Activated CD8-positive, alpha-beta memory T cell treated with anti-CD3 and anti-CD28 coated beads, Interleukin-2, amount 10 ng/mL, durations not matched to agents 7 days and 5 days (primary cell): ENCODE data around the gene USP24. TPM values are rescaled to one million over a fixed set of nuclear protein-coding genes. Genes with fewer than 3 reads are reported as not detected.
"Not testable (repeated sequence)": the region's sequence is repeated elsewhere in the genome, so short reads cannot be mapped to it uniquely, and the experiment has no call there.

Experiments used
- ATAC-seq: fragments of 150-1000 bp; cut with Tn5 transposase; one replicate; pipeline ENCODE4 v1.10.0; 2021; ENCODE audit warnings: moderate library complexity
- CTCF ChIA-PET: fragments of 350-600 bp; sonication (Branson Sonifier 250); formaldehyde crosslinking; loops from one replicate; lab custom pipeline; 2021; ENCODE audit warnings: antibody characterized with exemption; lab: Charles Lee
- DNase-seq: peaks from one replicate; pipeline ENCODE4 v3.0.0-alpha.2; 2020
- H3K27ac Mint-ChIP-seq: one replicate; pipeline ENCODE4 v1.8.0; 2021; ENCODE audit warnings: mild to moderate bottlenecking, mixed read lengths
- H3K27me3 Mint-ChIP-seq: one replicate; pipeline ENCODE4 v1.8.0; 2021; ENCODE audit warnings: mixed read lengths
- H3K36me3 Mint-ChIP-seq: one replicate; pipeline ENCODE4 v1.8.0; 2021; ENCODE audit warnings: mild to moderate bottlenecking, mixed read lengths
- H3K4me1 Mint-ChIP-seq: one replicate; pipeline ENCODE4 v1.8.0; 2021; ENCODE audit warnings: mixed read lengths
- H3K4me3 Mint-ChIP-seq: one replicate; pipeline ENCODE4 v1.8.0; 2021; ENCODE audit warnings: mild to moderate bottlenecking, moderate library complexity, mixed read lengths
- H3K9me3 Mint-ChIP-seq: one replicate; pipeline ENCODE4 v1.8.0; 2022; ENCODE audit warnings: low read depth, mixed read lengths
- total RNA-seq, 2 experiments: library from RNA; stranded (reverse); gene quantifications; one replicate each; pipeline ENCODE4 v1.2.3, GENCODE V29; 2021

The USP24 gene
- total RNA-seq, 2 experiments from 2014 or later: 38.2 to 42.3 TPM

GRCh38 chr1:55206210-55206609, 9.0 kb downstream of the USP24 start:
- Mint-ChIP-seq H3K27ac (no peak overlapping the region), H3K9me3 (no peaks in the 10 kb centered on the region), H3K36me3 (peaks cover 19% of the 10 kb centered on the region), H3K4me3 (no peak overlapping the region), H3K4me1 (peaks cover 64% of the 10 kb centered on the region), H3K27me3 (no peaks in the 10 kb centered on the region)
- DNase-seq: no peak
- no peak for ATAC-seq
- CTCF ChIA-PET: interaction anchor here (1.3 kb wide), 1 partner anchor 72 kb away, joined by 3 read pairs; no protein-coding TSS in a partner anchor

GRCh38 chr1:55204997-55205396, 10.2 kb downstream of the USP24 start:
- ATAC-seq: peak; percentile 74
- H3K27ac Mint-ChIP-seq: peak overlapping the region; percentile 58
- H3K9me3 Mint-ChIP-seq: no peaks in the 10 kb centered on the region
- DNase-seq: peak; percentile 51
- CTCF ChIA-PET: interaction anchor here (0.8 kb wide), 1 partner anchor 10 kb away, joined by 3 read pairs; the partner anchor contains the start of gene USP24
- peaks cover 60% of the 10 kb centered on the region for H3K4me1 Mint-ChIP-seq
- peaks cover 23% of the 10 kb centered on the region for H3K36me3 Mint-ChIP-seq
- H3K4me3 Mint-ChIP-seq: no peak overlapping the region
- no peaks in the 10 kb centered on the region for H3K27me3 Mint-ChIP-seq

GRCh38 chr1:55203064-55203463, 12.1 kb downstream of the USP24 start:
- Mint-ChIP-seq H3K4me1 (peaks cover 57% of the 10 kb centered on the region), H3K36me3 (peaks cover 32% of the 10 kb centered on the region), H3K4me3 (peak overlapping the region; percentile 18), H3K27me3 (no peaks in the 10 kb centered on the region), H3K9me3 (no peaks in the 10 kb centered on the region), H3K27ac (no peak overlapping the region)
- ATAC-seq: peak; percentile 45
- CTCF ChIA-PET: no interaction called here
- DNase-seq: no peak

- ATAC-seq (no peak), DNase-seq (no peak)
- Mint-ChIP-seq H3K27me3 (no peaks in the 10 kb centered on the region), H3K9me3 (no peaks in the 10 kb centered on the region), H3K4me3 (no peak overlapping the region), H3K4me1 (peaks cover 67% of the 10 kb centered on the region), H3K27ac (no peak overlapping the region), H3K36me3 (peaks cover 29% of the 10 kb centered on the region)
- CTCF ChIA-PET: no interaction called here
Observed at GRCh38 chr1:55200667-55201066, 14.5 kb downstream of the USP24 start.

GRCh38 chr1:55199735-55200134, 15.4 kb downstream of the USP24 start:
- H3K27ac Mint-ChIP-seq, H3K4me3 Mint-ChIP-seq, ATAC-seq, H3K9me3 Mint-ChIP-seq, CTCF ChIA-PET, DNase-seq, H3K27me3 Mint-ChIP-seq: not testable (repeated sequence)
- Mint-ChIP-seq H3K36me3 (peaks cover 32% of the 10 kb centered on the region), H3K4me1 (peaks cover 71% of the 10 kb centered on the region)

GRCh38 chr1:55198044-55198443, 17.1 kb downstream of the USP24 start:
- Mint-ChIP-seq H3K27ac (no peak overlapping the region), H3K9me3 (no peaks in the 10 kb centered on the region), H3K4me1 (peaks cover 61% of the 10 kb centered on the region), H3K4me3 (no peak overlapping the region), H3K27me3 (no peaks in the 10 kb centered on the region), H3K36me3 (peaks cover 34% of the 10 kb centered on the region)
- no peak for DNase-seq
- no peak for ATAC-seq
- CTCF ChIA-PET: no interaction called here

- ATAC-seq (no peak), DNase-seq (no peak)
- Mint-ChIP-seq H3K4me1 (peaks cover 56% of the 10 kb centered on the region), H3K27ac (no peak overlapping the region), H3K4me3 (no peak overlapping the region), H3K36me3 (peaks cover 33% of the 10 kb centered on the region), H3K9me3 (no peaks in the 10 kb centered on the region), H3K27me3 (no peaks in the 10 kb centered on the region)
- CTCF ChIA-PET: interaction anchor here (0.8 kb wide), 1 partner anchor 81 kb away, joined by 3 read pairs; no protein-coding TSS in a partner anchor
Observed at GRCh38 chr1:55197099-55197498, 18.1 kb downstream of the USP24 start.

- H3K27me3 Mint-ChIP-seq: no peaks in the 10 kb centered on the region
- no peak overlapping the region for H3K4me3 Mint-ChIP-seq
- H3K9me3 Mint-ChIP-seq: no peaks in the 10 kb centered on the region
- ATAC-seq: no peak
- DNase-seq: no peak
- H3K27ac Mint-ChIP-seq: no peak overlapping the region
- H3K36me3 Mint-ChIP-seq: peaks cover 31% of the 10 kb centered on the region
- CTCF ChIA-PET: no interaction called here
- peaks cover 53% of the 10 kb centered on the region for H3K4me1 Mint-ChIP-seq
Observed at GRCh38 chr1:55196433-55197035, 18.6 kb downstream of the USP24 start.

GRCh38 chr1:55195521-55196233, 19.5 kb downstream of the USP24 start:
- H3K27ac Mint-ChIP-seq: no peak overlapping the region
- CTCF ChIA-PET: no interaction called here

GRCh38 chr1:55194851-55195250, 20.3 kb downstream of the USP24 start:
- CTCF ChIA-PET: no interaction called here
- Mint-ChIP-seq H3K9me3 (no peaks in the 10 kb centered on the region), H3K4me3 (no peak overlapping the region), H3K4me1 (peaks cover 44% of the 10 kb centered on the region), H3K27ac (no peak overlapping the region), H3K36me3 (peaks cover 28% of the 10 kb centered on the region), H3K27me3 (no peaks in the 10 kb centered on the region)
- ATAC-seq: no peak
- DNase-seq: no peak

More at GRCh38 chr1:55195521-55196233, 19.5 kb downstream of the USP24 start:
- H3K4me3 Mint-ChIP-seq: no peak overlapping the region
- peaks cover 45% of the 10 kb centered on the region for H3K4me1 Mint-ChIP-seq
- H3K36me3 Mint-ChIP-seq: peaks cover 28% of the 10 kb centered on the region
- ATAC-seq (no peak), DNase-seq (no peak)
- no peaks in the 10 kb centered on the region for H3K9me3 Mint-ChIP-seq
- no peaks in the 10 kb centered on the region for H3K27me3 Mint-ChIP-seq

- no peak for DNase-seq
- ATAC-seq: no peak
- no peak overlapping the region for H3K4me3 Mint-ChIP-seq
- H3K36me3 Mint-ChIP-seq: peaks cover 19% of the 10 kb centered on the region
- H3K27me3 Mint-ChIP-seq: no peaks in the 10 kb centered on the region
- H3K27ac Mint-ChIP-seq: no peak overlapping the region
- H3K9me3 Mint-ChIP-seq: peaks cover 6% of the 10 kb centered on the region
- peaks cover 36% of the 10 kb centered on the region for H3K4me1 Mint-ChIP-seq
- CTCF ChIA-PET: no interaction called here
Observed at GRCh38 chr1:55192093-55192492, 23.1 kb downstream of the USP24 start.

GRCh38 chr1:55191219-55191952, 23.8 kb downstream of the USP24 start:
- peaks cover 23% of the 10 kb centered on the region for H3K36me3 Mint-ChIP-seq
- H3K9me3 Mint-ChIP-seq, DNase-seq, H3K27me3 Mint-ChIP-seq, H3K27ac Mint-ChIP-seq, ATAC-seq, CTCF ChIA-PET, H3K4me3 Mint-ChIP-seq: not testable (repeated sequence)
- H3K4me1 Mint-ChIP-seq: peaks cover 34% of the 10 kb centered on the region

- peaks cover 32% of the 10 kb centered on the region for H3K4me1 Mint-ChIP-seq
- DNase-seq (no peak), ATAC-seq (no peak)
- no peaks in the 10 kb centered on the region for H3K27me3 Mint-ChIP-seq
- peaks cover 33% of the 10 kb centered on the region for H3K36me3 Mint-ChIP-seq
- H3K9me3 Mint-ChIP-seq: peaks cover 12% of the 10 kb centered on the region
- no peak overlapping the region for H3K4me3 Mint-ChIP-seq
- H3K27ac Mint-ChIP-seq: no peak overlapping the region
- CTCF ChIA-PET: no interaction called here
Observed at GRCh38 chr1:55190109-55190508, 25.1 kb downstream of the USP24 start.
